Fibroblast of lung (primary cell): ENCODE measurements around the gene VPS36. TPM values are rescaled to one million over a fixed set of nuclear protein-coding genes. Genes with fewer than 3 reads are reported as not detected.

Experiments
- DNase-seq, 2 donors: peaks; one replicate each; pipeline versions ENCODE4 v3.0.0 to v3.0.0-alpha.2; 2010; ENCODE audit warnings: low read depth in 2 of 2
- H2AFZ ChIP-seq: 2 replicates; pipeline ENCODE4 v1.5.1; 2012; ENCODE audit warnings: low read length, control low read depth, inconsistent platforms
- H3K27ac ChIP-seq: 2 replicates; pipeline ENCODE4 v1.5.1; 2011; ENCODE audit warnings: low read length, control low read depth; ENCODE audit not compliant: insufficient read depth
- H3K27me3 ChIP-seq: 2 replicates; pipeline ENCODE4 v1.5.1; 2011; ENCODE audit warnings: mild to moderate bottlenecking, low read length; ENCODE audit not compliant: control insufficient read depth, insufficient read depth
- H3K36me3 ChIP-seq: 2 replicates; pipeline ENCODE4 v1.5.1; 2011; ENCODE audit warnings: low read length; ENCODE audit not compliant: control insufficient read depth, insufficient read depth
- H3K4me1 ChIP-seq: 2 replicates; pipeline ENCODE4 v1.5.1; 2011; ENCODE audit warnings: low read length; ENCODE audit not compliant: control insufficient read depth, insufficient read depth; ENCODE audit errors: extremely low read depth
- H3K4me2 ChIP-seq: 2 replicates; pipeline ENCODE4 v1.5.1; 2011; ENCODE audit warnings: low read length, control low read depth; ENCODE audit not compliant: insufficient read depth; ENCODE audit errors: extremely low read depth
- H3K4me3 ChIP-seq, 4 experiments: fragments of 200-600 bp in 1 of 4; sonication (generic) in 1 of 4; replicated peaks in 1 of 4; 2 replicates each; pipeline ENCODE4 v1.5.1; 2011 to 2016; ENCODE audit warnings: low read length in 4 of 4, low read depth in 3 of 4, mild to moderate bottlenecking in 3 of 4, control low read depth in 2 of 4, inconsistent platforms in 1 of 4, mixed read lengths in 1 of 4; ENCODE audit not compliant: insufficient read depth in 1 of 4; ENCODE audit errors: control extremely low read depth in 1 of 4
- H3K79me2 ChIP-seq: 2 replicates; pipeline ENCODE4 v1.5.1; 2012; ENCODE audit warnings: mild to moderate bottlenecking, low read length, inconsistent platforms; ENCODE audit not compliant: control insufficient read depth, insufficient read depth
- H3K9ac ChIP-seq: 2 replicates; pipeline ENCODE4 v1.5.1; 2011; ENCODE audit warnings: mild to moderate bottlenecking, low read length, control low read depth; ENCODE audit not compliant: insufficient read depth
- H3K9me3 ChIP-seq: 2 replicates; pipeline ENCODE4 v1.5.1; 2012; ENCODE audit warnings: low read depth, low read length; ENCODE audit not compliant: control insufficient read depth, insufficient read depth
- H4K20me1 ChIP-seq: 2 replicates; pipeline ENCODE4 v1.5.1; 2011; ENCODE audit warnings: low read length; ENCODE audit not compliant: control insufficient read depth, insufficient read depth; ENCODE audit errors: extremely low read depth
- CTCF ChIP-seq, 2 donors: IDR thresholded peaks in 1 of 2; conservative IDR thresholded peaks in 1 of 2; 1 replicate in 1 of 2; 2 replicates in 1 of 2; pipeline ENCODE4 v1.5.1; 2011 to 2012; ENCODE audit warnings: low read length in 2 of 2, control low read depth in 1 of 2, inconsistent platforms in 1 of 2, low read depth in 1 of 2, mild to moderate bottlenecking in 1 of 2
- EZH2 ChIP-seq: IDR thresholded peaks from 2 replicates; pipeline ENCODE4 v1.5.1; 2012; ENCODE audit warnings: low read length, control low read depth, mild to moderate bottlenecking; ENCODE audit errors: missing control alignments
- polyA plus RNA-seq, 2 donors: library from polyadenylated mRNA; depleted of rRNA in 1 of 2; stranded (reverse) in 1 of 2; unstranded in 1 of 2; fragments of >200 nt; gene quantifications; 2 replicates each; pipeline ENCODE4 v1.2.1, GENCODE V29; 2011 to 2012; ENCODE audit warnings: missing spikeins in 1 of 2
- total RNA-seq: library from RNA; depleted of rRNA; stranded (reverse); fragments of >200 nt; gene quantifications from 2 replicates; pipeline ENCODE4 v1.2.1, GENCODE V29; 2014

Gene VPS36
- total and polyA plus RNA-seq, 2 donors (not counting 1 experiment from before 2014, with no cell fraction given) = 16.2 to 28.2 TPM

- peak; percentile 7 to 13 for DNase-seq
- H3K27me3 ChIP-seq = no peaks in the 10 kb centered on the region
Measured at GRCh38 chr13:52454459-52454819, 4.0 kb upstream of the VPS36 start.

GRCh38 chr13:52452470-52452869, 2.0 kb upstream of the VPS36 start:
- no peak for DNase-seq
- no peaks in the 10 kb centered on the region for H3K9me3 ChIP-seq
- H3K27me3 ChIP-seq = no peaks in the 10 kb centered on the region
- H3K27ac ChIP-seq = no peak overlapping the region
- no peak overlapping the region for H3K4me3 ChIP-seq
- peaks cover 8% of the 10 kb centered on the region for H3K4me1 ChIP-seq
- H3K36me3 ChIP-seq = no peaks in the 10 kb centered on the region
- H3K9ac ChIP-seq = no peak overlapping the region
- no peak overlapping the region for H2AFZ ChIP-seq
- H3K79me2 ChIP-seq = peaks cover 44% of the 10 kb centered on the region
- H3K4me2 ChIP-seq = no peak overlapping the region
- H4K20me1 ChIP-seq = no peaks in the 10 kb centered on the region
- no peak for TF ChIP-seq CTCF (conservative IDR thresholded peaks at IDR 0.05 in 1 of 2, IDR thresholded peaks at IDR 0.05 in 1 of 2; ENCODE audit: low read depth in 1 of 2, low read length in 2 of 2)
- TF ChIP-seq EZH2 = no peak

More at GRCh38 chr13:52454459-52454819, 4.0 kb upstream of the VPS36 start:
- TF ChIP-seq EZH2 (no peak), CTCF (conservative IDR thresholded peaks at IDR 0.05 in 1 of 2, IDR thresholded peaks at IDR 0.05 in 1 of 2; ENCODE audit: low read depth in 1 of 2, low read length in 2 of 2) (no peak)
- peak overlapping the region; percentile 88 for H3K4me2 ChIP-seq
- no peaks in the 10 kb centered on the region for H4K20me1 ChIP-seq
- peak overlapping the region; percentile 77 for H3K27ac ChIP-seq
- no peak overlapping the region for H3K9ac ChIP-seq
- H3K9me3 ChIP-seq = no peaks in the 10 kb centered on the region
- peaks cover 8% of the 10 kb centered on the region for H3K4me1 ChIP-seq
- H3K36me3 ChIP-seq = no peaks in the 10 kb centered on the region
- H2AFZ ChIP-seq = peak overlapping the region; percentile 91
- peak overlapping the region; percentile 62 to 93 (median 81) for H3K4me3 ChIP-seq
- peaks cover 35% of the 10 kb centered on the region for H3K79me2 ChIP-seq

- Histone ChIP-seq H3K36me3 (no peaks in the 10 kb centered on the region), H3K9me3 (no peaks in the 10 kb centered on the region), H4K20me1 (no peaks in the 10 kb centered on the region), H3K27ac (no peak overlapping the region), H3K4me2 (no peak overlapping the region), H3K9ac (no peak overlapping the region), H3K27me3 (no peaks in the 10 kb centered on the region), H3K4me1 (peaks cover 7% of the 10 kb centered on the region), H3K79me2 (peaks cover 40% of the 10 kb centered on the region), H2AFZ (no peak overlapping the region), H3K4me3 (peak overlapping the region in 1 of 4 experiments; percentile 34)
- TF ChIP-seq CTCF (conservative IDR thresholded peaks at IDR 0.05 in 1 of 2, IDR thresholded peaks at IDR 0.05 in 1 of 2; ENCODE audit: low read depth in 1 of 2, low read length in 2 of 2) (no peak), EZH2 (no peak)
- no peak for DNase-seq
Measured at GRCh38 chr13:52451135-52451804, 836 bp upstream of the VPS36 start.
